ENCODE measurements around the gene GPHN.
A peak's percentile ranks its signal among the peaks of the same experiment; 100 is the strongest.

GPHN gene

DNA sequence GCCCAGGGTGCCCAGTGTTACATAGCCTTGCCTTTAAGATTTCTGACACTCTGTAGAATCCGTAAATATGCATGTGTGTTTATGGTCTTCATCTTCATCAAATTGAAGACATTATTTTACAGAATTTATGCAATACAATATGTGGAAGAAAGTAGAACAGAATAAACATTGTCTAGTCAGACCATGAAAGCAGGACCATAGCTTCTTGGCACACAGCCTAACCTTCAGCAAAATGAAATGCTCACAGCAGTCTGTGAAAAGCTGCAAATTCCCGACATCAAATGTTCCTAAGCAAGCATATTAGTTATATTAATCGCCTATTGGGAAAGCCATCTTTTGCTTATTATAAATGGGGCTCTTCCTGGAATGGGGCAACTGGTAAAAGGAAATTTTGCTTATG lies 570.0 kb downstream of the GPHN start:
- DNase-seq, result no peak

DNA sequence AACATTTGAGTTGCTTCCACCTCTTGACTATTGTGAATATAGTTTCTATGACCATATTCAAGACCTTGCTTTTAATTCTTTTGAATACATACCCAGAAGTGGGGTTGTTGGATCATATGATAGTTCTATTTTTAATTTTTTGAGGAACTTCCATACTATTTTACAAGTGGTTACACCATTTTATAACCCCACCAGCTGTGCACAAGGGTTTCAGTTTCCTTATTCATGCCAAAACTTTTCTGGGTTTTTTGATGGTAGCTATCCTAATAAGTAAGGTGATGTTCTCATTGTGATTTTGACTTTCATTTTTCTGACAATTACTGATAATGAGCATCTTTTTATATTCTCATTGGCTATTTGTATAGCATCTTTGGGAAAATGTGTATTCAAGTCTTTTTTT lies 571.9 kb downstream of the GPHN start:
- DNase-seq, result peak; percentile 58 to 62

DNA sequence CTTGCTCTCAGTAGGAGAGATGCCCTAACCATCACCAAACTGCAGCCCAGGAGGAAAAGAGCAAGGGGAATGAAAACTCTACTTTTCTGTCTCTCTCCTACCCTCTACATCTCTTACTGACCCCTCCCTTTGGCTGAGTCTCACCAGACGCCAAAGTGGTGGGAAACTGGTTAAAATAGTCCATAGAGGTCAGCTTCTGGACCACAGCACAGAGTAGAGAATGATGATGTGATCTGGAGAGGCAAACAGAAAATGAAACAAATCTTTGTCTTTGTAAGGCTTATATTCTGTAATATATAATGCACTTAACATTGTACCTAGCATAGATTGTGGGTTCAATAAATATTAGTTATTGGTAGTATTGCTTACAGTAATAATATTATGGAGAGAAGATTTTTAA lies 600.3 kb downstream of the GPHN start:
- no peak for DNase-seq

DNA sequence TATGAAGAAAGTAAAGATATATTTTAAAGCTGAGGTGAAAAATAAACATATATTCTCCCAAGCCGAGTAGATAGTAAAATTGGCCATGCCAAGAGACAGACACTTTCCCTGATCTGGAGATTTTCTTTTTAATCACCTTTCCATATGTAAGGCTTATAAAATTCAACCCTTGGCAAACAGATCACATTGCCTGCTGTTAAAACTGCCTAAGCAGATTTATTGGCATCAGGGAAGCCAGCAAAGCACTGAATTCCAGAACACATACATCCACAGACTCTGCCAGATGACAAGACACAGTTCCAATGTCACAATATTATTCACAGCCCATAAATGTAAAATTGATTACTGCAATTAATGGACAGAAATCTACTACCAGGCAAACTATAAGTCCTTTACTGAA lies 603.1 kb downstream of the GPHN start:
- DNase-seq, result no peak

DNA sequence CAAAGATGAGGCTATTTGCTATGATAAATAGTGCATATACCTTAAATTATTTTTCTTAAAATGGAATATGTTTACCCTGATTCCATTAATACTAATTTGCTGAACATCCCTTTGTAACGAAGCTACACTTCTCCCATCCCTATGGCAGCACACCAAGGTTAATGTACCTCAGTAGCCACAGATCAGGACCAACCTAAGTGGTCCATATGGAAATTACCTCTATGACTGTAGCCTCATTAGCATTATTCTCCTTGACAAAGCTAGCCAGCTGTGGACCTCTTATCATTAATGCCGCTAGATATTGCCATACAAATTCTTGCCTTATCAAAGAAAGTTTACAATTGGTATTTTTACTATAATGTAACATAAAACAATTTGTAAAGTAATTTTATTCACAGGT lies 604.4 kb downstream of the GPHN start:
- no peak for DNase-seq

DNA sequence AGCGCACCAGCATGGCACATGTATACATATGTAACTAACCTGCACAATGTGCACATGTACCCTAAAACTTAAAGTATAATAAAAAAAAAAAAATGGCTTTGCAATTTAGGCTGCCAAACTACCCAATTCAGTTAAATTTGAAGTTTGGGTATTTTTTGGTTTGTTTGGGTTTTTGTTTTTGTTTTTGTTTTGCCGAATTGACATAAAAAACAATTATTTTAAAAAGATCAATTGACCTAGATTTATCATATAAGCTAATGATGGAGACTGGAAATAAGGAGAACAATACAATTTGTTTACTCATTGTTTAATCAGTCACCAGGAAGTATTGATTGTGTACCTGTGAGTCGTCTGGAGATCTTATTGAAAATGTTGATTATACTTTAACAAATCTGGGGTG lies 619.2 kb downstream of the GPHN start:
- no peak for DNase-seq

DNA sequence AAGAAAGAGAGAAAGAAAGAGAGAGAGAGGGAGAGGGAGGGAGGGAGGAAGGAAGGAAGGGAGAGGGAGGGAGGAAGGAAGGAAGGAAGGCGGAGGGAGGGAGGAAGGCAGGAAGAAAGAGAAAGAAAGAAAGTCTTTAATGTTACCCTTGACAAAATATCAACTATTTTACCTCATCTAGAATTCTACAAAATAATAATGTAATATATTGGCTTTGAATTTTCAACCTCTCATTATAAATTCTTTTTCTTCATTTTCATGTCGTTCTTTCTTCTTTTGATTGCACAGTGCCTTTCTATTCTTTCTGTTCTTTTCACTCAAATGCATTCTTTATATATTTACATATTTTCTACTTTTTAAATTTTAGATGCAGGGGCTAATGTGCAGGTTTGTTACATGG lies 621.8 kb downstream of the GPHN start:
- DNase-seq, result no peak

DNA sequence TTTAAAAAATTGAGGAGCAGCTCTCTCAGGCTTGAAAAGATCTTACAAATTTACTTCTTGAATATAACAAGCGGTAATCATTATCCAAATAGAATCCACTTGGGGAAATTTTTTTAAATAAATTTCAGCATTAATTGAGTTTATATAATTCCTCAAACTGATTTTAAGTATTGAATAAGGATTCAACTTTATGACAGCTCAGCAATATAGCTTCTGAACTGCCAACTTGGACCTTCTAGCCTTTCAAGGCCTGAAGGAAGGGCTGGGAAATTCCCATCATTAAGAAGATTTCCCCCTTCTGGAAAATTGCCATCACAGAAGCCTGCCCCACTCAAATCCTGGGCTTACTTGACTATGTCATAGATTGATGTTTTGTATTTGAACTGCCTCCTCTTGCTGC lies 623.7 kb downstream of the GPHN start:
- DNase-seq, result no peak

DNA sequence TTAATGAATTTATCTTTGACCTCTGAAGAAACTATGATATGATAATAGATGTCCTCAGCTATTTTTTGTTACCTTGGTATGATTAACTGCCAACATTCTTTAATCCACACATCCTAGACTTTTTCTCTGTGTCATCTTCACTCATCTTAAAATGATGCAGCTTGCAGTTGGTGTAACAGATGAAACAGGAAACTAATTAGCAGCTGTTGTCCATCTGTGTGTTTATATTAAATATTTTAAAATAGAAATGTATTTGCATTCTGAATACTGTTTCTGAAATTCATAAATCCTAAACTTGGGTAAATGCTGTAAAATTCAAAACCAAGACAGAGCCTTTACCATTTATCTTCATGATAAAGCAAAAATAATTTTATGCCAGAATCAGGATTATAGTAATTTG lies 625.2 kb downstream of the GPHN start:
- no peak for DNase-seq

DNA sequence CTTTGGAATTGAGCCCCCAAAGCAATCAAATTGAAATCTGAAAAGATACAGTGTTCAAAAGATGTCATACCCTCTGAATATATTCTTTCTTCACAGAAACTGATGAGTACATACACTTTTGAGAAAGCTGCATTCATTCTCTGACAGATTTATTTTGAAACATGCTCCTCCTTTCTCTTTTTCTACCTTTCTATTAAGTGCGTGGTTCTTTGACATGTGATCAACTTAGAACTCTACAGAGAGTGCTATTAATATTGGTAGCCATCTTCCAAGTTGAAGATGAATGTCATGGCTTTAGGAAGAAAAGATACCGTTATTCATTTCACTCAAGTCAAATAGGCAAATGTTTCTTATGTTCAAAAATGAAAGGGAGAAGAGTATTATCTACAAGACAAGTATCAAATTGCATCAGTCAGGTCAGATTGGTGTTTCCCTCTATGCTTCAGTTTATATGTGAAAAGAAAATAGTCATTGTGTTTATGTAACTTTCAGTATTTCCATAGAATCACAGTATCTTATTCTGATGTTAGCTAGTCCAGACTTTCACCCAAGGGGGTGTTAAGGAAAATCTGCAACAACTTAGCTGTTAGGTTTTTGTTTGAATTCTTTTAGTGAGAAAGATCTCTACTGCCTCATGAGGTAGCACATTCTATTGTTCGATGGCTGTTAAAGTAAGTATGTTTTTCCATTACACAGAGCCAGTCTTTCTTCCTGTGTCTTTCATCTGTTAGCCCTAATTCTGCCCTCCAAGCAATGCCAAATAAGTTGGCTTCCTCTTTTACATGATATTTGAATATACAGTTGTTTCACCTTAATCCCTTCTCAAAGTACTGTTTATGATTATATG lies 625.9 kb downstream of the GPHN start:
- no peak for DNase-seq

DNA sequence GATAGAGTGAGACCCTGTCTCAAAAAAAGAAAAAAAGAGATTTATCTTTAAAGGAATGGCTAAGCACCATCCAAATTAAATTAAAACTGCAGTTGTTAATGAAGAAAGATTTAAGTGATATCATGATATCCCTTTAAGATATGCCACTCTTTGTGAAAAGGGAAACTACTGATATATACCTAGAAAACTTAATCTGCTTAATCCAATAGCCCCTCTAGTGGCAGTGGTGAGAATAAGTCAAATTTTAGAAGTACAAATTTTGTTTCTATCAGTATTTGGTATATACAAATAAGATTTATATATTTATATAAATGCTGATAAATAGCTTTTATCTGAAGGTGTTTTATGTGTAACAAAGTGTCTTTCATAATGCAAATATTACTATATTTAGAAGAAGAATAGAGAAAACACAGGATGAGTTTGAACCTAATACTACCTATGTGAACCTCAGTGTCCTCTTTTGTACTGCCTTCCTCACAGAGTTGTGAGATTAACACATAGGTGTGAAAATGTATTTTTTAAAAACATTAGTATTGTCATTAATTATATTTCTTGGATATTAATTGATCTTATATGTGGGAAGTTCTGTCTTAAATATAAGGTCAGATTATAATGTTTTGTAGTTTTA lies 629.9 kb downstream of the GPHN start:
- DNase-seq, result peak; percentile 3 to 12

DNA sequence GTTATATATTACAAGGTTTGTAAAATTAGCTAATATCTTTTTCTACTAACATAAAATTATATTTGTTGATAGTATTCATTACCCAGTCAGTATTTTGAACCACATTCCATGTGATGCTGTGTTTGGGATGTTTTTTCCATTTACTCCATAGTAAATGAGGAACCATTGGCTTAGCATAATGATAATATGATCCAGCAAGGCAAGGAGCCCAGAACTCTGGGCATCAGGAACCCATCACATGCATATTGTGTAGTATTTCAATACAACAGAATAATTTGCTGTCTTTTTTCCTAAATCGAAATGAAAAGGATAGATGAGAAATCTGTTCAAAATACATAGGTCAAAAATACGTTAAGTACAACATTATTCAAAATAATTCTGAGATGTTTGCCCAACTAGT lies 632.6 kb downstream of the GPHN start:
- no peak for DNase-seq

DNA sequence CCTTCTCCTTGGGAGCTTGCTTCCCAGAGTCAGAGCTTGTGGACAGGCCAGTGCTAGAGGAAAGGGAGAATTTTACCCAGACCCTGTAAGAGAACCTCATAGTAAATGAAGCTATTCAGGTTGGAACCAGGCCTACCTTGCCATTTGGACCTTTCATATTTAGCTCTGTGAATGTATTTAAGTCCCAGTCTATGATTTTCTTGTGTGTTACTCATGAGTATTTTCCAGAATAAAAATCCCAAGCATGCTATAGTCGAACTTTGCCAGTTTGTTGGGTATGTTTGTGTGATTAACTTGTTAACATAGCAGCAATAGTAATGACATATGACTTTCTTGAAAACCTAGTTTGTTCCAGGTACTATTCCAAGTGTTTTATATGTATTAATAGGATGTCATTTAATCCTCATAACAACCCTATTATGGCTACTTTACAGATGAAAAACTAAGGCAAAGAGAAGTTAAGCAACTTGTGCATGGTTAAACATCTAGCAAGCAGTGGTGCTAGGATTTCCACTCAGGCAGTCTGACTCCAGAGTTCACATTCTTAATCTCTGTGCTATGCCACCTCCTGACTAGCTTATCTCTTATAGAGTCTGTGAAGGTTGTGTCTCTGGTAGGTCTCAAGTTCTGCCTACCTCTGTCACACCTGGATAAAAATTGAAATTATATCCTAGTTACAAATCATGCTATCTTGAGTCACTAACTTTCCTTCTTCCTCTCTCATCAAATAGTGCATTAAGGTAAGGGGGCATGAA lies 633.4 kb downstream of the GPHN start:
- DNase-seq, result no peak

DNA sequence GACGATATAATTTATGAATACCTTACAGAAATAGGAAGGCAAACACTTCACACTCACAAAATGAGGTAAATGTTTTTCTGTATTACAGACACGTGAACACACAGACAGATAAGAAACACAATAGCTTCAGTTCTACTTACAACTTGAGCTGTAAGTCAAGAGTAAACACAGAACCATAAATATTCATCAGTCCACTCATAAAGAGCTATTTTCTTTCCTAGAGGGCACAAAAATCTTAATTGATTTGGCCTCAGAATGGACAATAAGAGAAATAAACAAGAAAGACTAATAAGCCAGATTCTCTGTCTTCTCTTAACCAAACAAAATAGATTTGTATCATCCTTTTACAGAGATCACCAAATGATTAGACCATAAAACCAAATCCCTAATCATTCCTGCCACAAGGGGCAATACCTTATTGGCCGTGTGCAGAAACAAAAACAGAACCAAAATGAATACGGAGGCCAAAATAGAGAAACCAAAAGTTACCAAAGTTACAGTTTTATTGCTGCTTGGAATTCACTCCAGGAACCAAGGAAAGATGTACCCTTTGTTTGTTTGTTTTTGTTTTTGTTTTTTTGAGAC lies 643.2 kb downstream of the GPHN start:
- DNase-seq, result no peak

DNA sequence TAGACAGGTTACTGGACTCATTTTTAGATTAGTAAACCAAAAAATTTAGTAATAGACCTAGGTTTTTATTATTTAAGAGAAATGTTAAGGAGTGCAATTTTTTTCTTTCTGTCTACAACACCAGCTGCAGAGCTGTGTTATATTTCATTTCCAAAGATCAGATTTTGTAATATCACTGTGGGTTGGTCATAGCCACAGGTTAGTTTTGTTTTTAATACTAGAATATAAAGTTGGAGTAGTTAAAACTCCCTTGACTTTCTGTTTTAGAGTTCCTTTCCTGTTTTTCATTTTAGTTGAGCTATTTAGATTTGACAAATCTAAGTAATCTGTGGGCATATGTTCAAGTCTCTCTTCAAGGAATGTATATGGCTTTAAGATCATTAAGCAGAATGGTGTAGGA lies 650.6 kb downstream of the GPHN start:
- no peak for DNase-seq

DNA sequence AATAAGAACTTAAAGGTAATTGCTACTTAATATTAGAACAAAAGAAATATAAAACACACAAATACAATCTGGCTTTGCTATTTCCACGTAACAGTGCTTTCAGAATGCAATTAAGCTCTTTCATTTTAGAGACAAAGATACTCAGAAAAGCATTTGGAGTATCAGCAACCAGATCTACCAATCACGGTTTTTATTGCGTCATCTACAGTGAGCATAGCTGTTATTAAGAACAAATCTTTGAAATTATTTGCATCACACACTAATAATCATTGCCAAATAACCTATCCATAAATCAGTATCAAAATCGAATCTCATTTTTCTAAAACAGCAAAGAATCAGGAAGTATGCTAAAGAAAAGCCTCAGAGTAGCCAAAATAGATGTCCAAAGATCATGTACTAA lies 654.4 kb downstream of the GPHN start:
- no peak for DNase-seq

DNA sequence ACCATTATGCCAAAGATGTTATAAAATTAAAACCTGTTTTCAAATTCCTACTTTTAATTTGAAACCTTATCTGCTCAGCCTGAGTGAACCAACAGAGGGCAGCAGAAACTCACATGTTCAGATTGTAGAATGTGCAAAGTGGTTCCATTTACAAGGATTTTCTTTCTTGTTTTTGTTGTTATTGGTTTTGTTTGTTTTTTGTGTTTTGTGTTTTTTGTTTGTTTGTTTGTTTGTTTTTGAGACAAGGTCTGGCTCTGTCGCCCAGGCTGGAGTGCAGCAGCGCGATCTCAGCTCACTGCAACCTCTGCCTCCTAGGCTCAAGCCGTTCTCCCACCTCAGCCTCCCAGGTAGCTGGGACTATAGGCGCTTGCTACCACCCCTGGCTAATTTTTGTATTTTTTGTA lies 658.5 kb downstream of the GPHN start:
- peak; percentile 13 to 60 for DNase-seq

DNA sequence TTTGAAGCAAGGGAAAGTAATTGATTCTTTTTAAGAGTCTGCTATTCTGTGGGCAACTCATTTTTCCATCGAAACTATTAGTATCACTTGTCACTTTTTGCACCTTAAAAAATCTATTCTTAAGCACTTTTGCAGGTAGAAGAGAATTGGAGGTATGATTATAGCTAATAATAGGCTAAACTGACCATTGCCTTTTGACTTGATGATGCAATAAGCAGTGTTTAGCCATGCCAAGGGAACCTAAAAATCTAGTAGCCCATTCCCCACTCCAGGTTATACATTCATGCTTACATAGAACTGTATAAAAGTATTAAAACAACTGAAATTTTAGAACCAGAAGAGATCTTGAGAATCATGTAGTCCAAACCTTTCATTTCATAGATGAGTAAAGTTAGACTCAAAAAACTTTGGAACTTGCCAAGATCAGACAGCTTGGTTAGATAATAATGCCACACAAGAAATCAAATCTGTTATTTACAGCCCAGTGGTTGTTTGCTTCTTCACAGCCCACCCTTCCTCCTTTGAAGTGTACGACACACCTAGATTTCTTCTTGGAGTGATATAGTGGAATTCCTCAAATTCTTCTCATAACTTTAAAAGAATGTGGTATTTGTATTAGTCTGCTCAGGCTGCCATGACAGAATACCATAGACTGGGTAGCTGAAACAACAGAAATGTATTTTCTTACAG lies 659.6 kb downstream of the GPHN start:
- no peak for DNase-seq

DNA sequence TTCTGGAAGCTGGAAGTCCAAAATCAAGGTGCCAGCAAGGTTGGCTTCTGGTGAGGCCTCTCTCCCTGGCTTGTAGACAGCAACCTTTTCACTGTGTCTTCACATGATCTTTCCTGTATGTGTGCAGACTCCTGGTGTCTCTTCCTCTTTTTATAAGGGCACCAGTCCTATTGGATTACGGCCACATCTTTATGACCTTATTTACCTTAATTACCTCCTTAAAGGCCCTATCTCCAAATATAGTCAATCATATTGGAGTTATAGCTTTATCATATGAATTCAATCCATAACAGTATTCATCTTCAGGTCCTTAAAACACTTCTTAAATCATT lies 660.1 kb downstream of the GPHN start:
- DNase-seq, result no peak

DNA sequence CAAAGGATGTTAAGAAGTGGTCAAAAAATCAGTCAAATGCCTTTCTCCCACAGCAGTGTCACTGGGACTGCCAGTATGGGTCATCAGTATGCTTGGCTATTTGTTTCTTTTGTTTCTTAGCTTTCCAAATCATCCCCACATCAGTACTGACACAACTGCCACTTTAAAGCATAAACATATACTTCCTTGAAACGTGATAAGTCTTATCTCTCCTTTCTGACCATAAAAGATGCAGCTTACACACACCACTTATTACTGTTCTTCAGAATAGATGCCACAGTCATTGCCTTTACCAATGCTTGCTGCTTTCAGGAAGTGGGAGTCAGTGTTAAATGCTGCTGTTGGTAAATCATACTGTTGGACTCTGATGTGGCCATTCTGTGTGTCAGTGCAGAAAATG lies 662.7 kb downstream of the GPHN start:
- no peak for DNase-seq

DNA sequence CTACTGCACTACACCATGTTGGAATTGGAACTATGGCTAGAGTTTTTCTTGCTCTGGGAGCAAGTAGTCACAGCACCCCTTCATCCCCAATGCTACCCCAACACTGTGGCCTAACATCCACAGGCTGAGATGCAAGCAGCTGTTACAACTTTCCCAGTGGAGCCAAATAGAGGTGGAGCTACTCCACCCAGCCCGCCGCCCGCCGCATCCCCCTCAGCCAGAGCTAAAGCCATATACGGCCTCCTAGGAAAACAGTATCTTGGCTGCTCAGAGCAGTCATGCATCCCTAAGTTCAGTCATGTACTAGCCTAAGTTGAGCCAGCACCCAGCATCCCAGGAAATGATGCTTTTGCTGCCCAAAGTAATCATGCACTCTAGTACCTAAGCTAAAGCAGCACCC lies 664.1 kb downstream of the GPHN start:
- DNase-seq, result no peak

DNA sequence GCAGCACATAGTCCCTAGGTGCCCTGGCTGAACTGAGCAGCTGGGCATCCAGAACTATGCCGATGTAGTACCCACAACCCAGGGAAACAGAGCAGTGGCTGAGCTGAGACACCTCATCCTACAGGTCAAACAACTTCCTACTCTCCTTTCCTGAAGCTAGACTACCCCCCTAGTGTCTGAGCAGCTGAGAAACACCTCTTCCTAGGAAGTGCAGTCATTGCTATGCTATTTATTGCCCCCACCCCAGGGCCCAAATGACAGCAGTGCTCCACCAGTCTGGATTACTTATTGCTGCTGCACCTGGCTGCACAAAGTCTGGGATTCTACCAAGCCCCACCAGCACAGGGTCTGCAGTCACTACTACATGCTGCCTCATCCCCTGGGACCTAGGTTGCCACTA lies 664.6 kb downstream of the GPHN start:
- DNase-seq, result no peak

DNA sequence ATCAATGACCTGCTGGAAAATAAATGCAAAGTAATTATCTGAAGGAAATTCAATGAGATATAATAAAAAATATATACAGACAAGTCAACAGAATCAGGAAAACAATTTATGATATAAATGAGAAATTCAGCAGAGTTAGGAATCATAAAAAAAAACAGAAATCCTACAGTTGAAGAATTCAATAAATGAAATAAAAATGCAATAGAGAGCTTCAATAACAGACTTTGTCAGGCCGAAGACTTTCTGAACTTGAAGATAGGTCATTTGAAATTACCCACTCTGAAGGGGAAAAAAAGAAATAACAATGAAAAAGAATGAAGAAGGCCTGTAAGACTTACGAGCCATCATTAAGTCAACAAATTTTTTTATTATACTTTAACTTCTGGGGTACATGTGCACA lies 665.8 kb downstream of the GPHN start:
- no peak for DNase-seq

Data from inflammatory macrophage treated with lipopolysaccharide for 1 hour (primary cell).